ENCODE data around the gene ECM2. TPM values are rescaled to one million over a fixed set of nuclear protein-coding genes. Genes with fewer than 3 reads are reported as not detected.

Gene ECM2
- total RNA-seq, 1 donor from 2014 or later, result 9.4 TPM

DNA sequence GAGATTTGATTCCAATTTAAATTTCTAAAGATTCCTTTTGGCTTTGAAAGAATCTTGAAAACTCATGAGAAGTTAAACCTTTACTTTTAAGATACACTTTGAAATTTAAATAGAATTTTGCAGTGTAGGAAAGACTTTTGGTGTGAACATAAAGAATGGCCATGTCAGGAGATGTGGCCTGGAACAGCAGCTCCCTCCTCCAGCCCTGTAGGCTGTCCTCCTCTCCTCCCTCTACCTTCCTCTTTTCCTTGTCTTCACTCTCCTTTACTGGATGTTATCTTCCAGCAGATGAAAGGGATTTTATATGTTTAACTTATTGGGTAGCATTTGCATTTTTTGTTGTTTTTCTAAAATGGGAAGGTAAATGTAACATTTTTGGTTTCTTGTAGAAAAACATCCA lies 72.4 kb downstream of the ECM2 start:
- TF ChIP-seq, protein P1, sequence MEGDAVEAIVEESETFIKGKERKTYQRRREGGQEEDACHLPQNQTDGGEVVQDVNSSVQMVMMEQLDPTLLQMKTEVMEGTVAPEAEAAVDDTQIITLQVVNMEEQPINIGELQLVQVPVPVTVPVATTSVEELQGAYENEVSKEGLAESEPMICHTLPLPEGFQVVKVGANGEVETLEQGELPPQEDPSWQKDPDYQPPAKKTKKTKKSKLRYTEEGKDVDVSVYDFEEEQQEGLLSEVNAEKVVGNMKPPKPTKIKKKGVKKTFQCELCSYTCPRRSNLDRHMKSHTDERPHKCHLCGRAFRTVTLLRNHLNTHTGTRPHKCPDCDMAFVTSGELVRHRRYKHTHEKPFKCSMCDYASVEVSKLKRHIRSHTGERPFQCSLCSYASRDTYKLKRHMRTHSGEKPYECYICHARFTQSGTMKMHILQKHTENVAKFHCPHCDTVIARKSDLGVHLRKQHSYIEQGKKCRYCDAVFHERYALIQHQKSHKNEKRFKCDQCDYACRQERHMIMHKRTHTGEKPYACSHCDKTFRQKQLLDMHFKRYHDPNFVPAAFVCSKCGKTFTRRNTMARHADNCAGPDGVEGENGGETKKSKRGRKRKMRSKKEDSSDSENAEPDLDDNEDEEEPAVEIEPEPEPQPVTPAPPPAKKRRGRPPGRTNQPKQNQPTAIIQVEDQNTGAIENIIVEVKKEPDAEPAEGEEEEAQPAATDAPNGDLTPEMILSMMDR (IDR thresholded peaks at IDR 0.05), result no peak
- no peak for DNase-seq
- no peak for ATAC-seq
- no peaks in the 10 kb centered on the region for H3K36me3 ChIP-seq
- no peaks in the 10 kb centered on the region for H3K4me1 ChIP-seq
- H3K4me3 ChIP-seq, result no peak overlapping the region
- intact Hi-C loops (cut with DNase I), result no loop called here
- no peak overlapping the region for H3K27ac ChIP-seq
- no peaks in the 10 kb centered on the region for H3K27me3 ChIP-seq (ENCODE audit: low read depth)
- no peaks in the 10 kb centered on the region for H3K9me3 ChIP-seq

DNA sequence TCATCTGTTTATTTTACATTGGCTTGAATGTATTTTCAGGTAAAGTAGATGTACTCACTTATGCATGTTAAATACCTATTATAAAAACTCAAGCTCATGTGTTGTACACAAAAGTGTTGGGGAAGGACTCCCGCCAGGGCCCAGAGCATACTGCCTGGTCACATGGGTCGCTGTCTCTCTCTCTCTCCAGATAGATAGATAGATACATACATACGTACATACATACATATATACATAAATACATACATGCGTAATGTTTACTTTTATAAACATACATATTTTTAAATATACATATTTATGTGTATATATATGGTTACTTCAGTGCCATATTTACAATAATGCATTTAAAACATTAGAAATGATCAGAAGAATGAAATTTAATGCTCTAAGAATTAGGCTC lies 78.2 kb downstream of the ECM2 start:
- no peak for DNase-seq
- Histone ChIP-seq H3K36me3 (no peaks in the 10 kb centered on the region), H3K27ac (no peak overlapping the region), H3K4me1 (no peaks in the 10 kb centered on the region), H3K27me3 (ENCODE audit: low read depth) (no peaks in the 10 kb centered on the region), H3K4me3 (no peak overlapping the region), H3K9me3 (no peaks in the 10 kb centered on the region)
- TF ChIP-seq, protein P1 (IDR thresholded peaks at IDR 0.05), result no peak
- no peak for ATAC-seq
- intact Hi-C loops (cut with DNase I), result no loop called here

DNA sequence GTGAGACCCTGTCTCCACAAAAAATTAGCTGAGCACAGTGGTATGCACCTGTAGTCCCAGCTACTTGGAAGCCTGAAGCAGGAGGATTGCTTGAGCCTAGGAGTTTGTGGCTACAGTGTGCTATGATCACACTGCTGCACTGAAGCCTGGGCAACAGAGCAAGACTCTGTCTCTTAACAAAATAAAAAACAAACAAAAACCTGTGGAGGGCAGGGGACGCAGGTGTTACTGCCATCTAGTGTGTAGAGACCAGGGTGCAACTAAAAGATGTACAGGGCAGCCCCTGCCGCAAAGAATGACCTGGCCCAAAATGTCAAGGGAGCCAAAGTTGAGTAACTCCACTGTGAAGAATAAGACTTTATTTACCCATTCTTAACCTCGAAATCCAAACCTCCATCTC lies 80.6 kb downstream of the ECM2 start:
- Histone ChIP-seq H3K4me3 (no peak overlapping the region), H3K27ac (no peak overlapping the region), H3K9me3 (no peaks in the 10 kb centered on the region), H3K27me3 (ENCODE audit: low read depth) (no peaks in the 10 kb centered on the region), H3K4me1 (no peaks in the 10 kb centered on the region), H3K36me3 (no peaks in the 10 kb centered on the region)
- TF ChIP-seq, protein P1 (IDR thresholded peaks at IDR 0.05), result no peak
- ATAC-seq (no peak), DNase-seq (no peak)
- intact Hi-C loops (cut with DNase I), result no loop called here

DNA sequence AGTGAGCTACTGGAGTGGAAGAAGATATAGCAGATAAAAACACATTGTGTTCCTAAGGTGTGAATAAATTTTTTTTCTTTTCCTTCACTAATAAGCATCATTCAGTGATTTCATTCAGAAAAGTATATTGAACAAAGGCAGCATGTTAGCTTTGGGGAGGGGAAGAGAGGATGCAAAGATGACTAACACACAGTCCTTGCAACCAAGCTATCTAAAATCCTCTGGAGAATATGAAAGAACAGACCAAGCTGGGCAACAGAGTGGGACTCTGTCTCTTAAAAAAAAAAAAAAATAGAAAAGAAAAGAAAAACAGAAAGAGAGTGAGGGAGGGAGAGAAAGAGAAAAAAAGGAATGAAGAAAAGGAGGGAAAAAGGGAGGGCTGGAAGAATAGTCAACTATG lies 89.3 kb downstream of the ECM2 start:
- DNase-seq, result no peak
- ATAC-seq, result no peak
- intact Hi-C loops (cut with DNase I), result no loop called here
- H3K36me3 ChIP-seq, result no peaks in the 10 kb centered on the region
- no peaks in the 10 kb centered on the region for H3K9me3 ChIP-seq
- no peaks in the 10 kb centered on the region for H3K27me3 ChIP-seq (ENCODE audit: low read depth)
- TF ChIP-seq, protein P1 (IDR thresholded peaks at IDR 0.05), result no peak
- no peak overlapping the region for H3K27ac ChIP-seq
- H3K4me3 ChIP-seq, result no peak overlapping the region
- H3K4me1 ChIP-seq, result no peaks in the 10 kb centered on the region

Small RNA genes lying within 50 kb of the gene (microRNA-seq; reads per million reads assigned to microRNA genes)
- gene MIR4670 (ENCODE audit: borderline number of aligned reads), result not detected

Other genes starting within 250 kb of the ECM2 start
- gene IARS1, start 242.3 kb downstream of the ECM2 start, total RNA-seq, result 74.2 TPM
- 38.5 TPM for gene NOL8, start 210.6 kb downstream of the ECM2 start, total RNA-seq
- 4.3 TPM for gene CENPP, start 210.0 kb downstream of the ECM2 start, total RNA-seq
- 15.3 TPM for gene OGN, start 131.4 kb downstream of the ECM2 start, total RNA-seq
- 4.1 TPM for gene OMD, start 111.5 kb downstream of the ECM2 start, total RNA-seq
- gene ASPN, start 53.5 kb downstream of the ECM2 start, total RNA-seq, result 2.3 TPM
- gene IPPK, start 134.1 kb upstream of the ECM2 start, total RNA-seq, result 7.3 TPM
- gene BICD2, start 228.8 kb upstream of the ECM2 start, total RNA-seq, result 34.9 TPM